Smooth muscle cell (in vitro differentiated cells): ENCODE data around the gene TXNL1. TPM values are rescaled to one million over a fixed set of nuclear protein-coding genes. Genes with fewer than 3 reads are reported as not detected.

Experiments used
- DNase-seq: peaks from one replicate; lab custom pipeline; 2025; ENCODE audit not compliant: unreplicated experiment; lab: John Stamatoyannopoulos, UW
- H2AFZ ChIP-seq: fragments of 200-600 bp; sonication (generic); 2 replicates; pipeline ENCODE4 v1.6.0; 2016; ENCODE audit warnings: antibody characterized with exemption, low read depth, mild to moderate bottlenecking
- H3F3A ChIP-seq: fragments of 200-600 bp; sonication (generic); 2 replicates; pipeline ENCODE4 v1.6.0; 2017; ENCODE audit warnings: antibody characterized with exemption, low read depth
- H3K27ac ChIP-seq: fragments of 200-600 bp; sonication (generic); 2 replicates; pipeline ENCODE4 v1.5.1; 2016; ENCODE audit warnings: low read depth, mild to moderate bottlenecking
- H3K27me3 ChIP-seq: fragments of 200-600 bp; sonication (generic); 2 replicates; pipeline ENCODE4 v1.6.1; 2016; ENCODE audit warnings: low read depth, mild to moderate bottlenecking
- H3K36me3 ChIP-seq: fragments of 200-600 bp; sonication (generic); 2 replicates; pipeline ENCODE4 v1.5.1; 2016; ENCODE audit warnings: low read depth
- H3K4me1 ChIP-seq: fragments of 200-600 bp; sonication (generic); 2 replicates; pipeline ENCODE4 v1.5.1; 2016; ENCODE audit warnings: low read depth
- H3K4me2 ChIP-seq: fragments of 200-600 bp; sonication (generic); 2 replicates; pipeline ENCODE4 v1.6.0; 2016; ENCODE audit warnings: mild to moderate bottlenecking
- H3K4me3 ChIP-seq: fragments of 200-600 bp; sonication (generic); 2 replicates; pipeline ENCODE4 v1.5.1; 2016; ENCODE audit warnings: mild to moderate bottlenecking
- H3K79me2 ChIP-seq: fragments of 200-600 bp; sonication (generic); 2 replicates; pipeline ENCODE4 v1.6.0; 2016; ENCODE audit warnings: low read depth, mild to moderate bottlenecking
- H3K9ac ChIP-seq: fragments of 200-600 bp; sonication (generic); 2 replicates; pipeline ENCODE4 v1.6.0; 2016; ENCODE audit warnings: low read depth
- H3K9me3 ChIP-seq: fragments of 200-600 bp; sonication (generic); replicated peaks from 2 replicates; pipeline ENCODE4 v1.5.1; 2016; ENCODE audit warnings: low read depth
- H4K20me1 ChIP-seq: fragments of 200-600 bp; sonication (generic); 2 replicates; pipeline ENCODE4 v1.6.0; 2016; ENCODE audit warnings: low read depth
- WGBS: methylation state at CpG from one replicate; pipeline ENCODE4 v1.1.7; 2016; ENCODE audit warnings: low lambda C conversion rate; 5-methylcytosine and 5-hydroxymethylcytosine counted together
- polyA plus RNA-seq: library from polyadenylated mRNA; unstranded; fragments of >200 nt; fragmentation: Nextera tagmentation; extraction: Ambion mirVana; gene quantifications from 2 replicates; pipeline ENCODE4 v1.2.1, GENCODE V29; 2016
- total RNA-seq: library from RNA; depleted of rRNA; stranded (reverse); fragments of >200 nt; gene quantifications from 2 replicates; pipeline ENCODE4 v1.2.3, GENCODE V29; 2014
- TF ChIP-seq, protein P1 (sequence below): fragments of 200-600 bp; sonication (generic); IDR thresholded peaks from 2 replicates; pipeline ENCODE4 v1.5.1; 2017; ENCODE audit warnings: borderline replicate concordance, mild to moderate bottlenecking, antibody characterized with exemption; ENCODE audit not compliant: insufficient read depth, poor library complexity, severe bottlenecking

Gene TXNL1
- total and polyA plus RNA-seq, 2 experiments from 2014 or later, result 62.0 to 75.4 TPM

DNA sequence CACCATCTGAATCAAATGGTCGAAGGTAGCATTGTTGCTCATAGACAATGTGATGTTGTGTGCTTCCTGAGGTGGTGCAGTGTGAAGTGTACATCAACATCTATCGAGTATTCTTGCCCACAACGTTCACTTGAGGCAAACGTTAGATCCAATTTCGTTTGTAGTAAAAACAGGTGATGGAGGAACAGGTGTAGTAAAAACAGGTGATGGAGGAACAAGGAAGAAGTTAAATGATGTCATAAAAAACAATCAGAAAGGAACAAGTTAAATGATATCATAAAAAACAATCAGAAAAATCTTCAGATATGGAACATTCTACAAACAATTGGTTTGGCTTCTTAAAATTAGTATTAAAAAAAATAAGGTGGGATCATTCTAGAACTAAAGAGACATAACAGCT, 24.1 kb upstream of the TXNL1 start:
- H3K4me1 ChIP-seq, result no peaks in the 10 kb centered on the region
- TF ChIP-seq, protein P1, sequence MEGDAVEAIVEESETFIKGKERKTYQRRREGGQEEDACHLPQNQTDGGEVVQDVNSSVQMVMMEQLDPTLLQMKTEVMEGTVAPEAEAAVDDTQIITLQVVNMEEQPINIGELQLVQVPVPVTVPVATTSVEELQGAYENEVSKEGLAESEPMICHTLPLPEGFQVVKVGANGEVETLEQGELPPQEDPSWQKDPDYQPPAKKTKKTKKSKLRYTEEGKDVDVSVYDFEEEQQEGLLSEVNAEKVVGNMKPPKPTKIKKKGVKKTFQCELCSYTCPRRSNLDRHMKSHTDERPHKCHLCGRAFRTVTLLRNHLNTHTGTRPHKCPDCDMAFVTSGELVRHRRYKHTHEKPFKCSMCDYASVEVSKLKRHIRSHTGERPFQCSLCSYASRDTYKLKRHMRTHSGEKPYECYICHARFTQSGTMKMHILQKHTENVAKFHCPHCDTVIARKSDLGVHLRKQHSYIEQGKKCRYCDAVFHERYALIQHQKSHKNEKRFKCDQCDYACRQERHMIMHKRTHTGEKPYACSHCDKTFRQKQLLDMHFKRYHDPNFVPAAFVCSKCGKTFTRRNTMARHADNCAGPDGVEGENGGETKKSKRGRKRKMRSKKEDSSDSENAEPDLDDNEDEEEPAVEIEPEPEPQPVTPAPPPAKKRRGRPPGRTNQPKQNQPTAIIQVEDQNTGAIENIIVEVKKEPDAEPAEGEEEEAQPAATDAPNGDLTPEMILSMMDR, result no peak
- DNase-seq, result no peak
- no peaks in the 10 kb centered on the region for H3K9me3 ChIP-seq
- H2AFZ ChIP-seq, result no peak overlapping the region
- no peak overlapping the region for H3K9ac ChIP-seq
- H3F3A ChIP-seq, result no peaks in the 10 kb centered on the region
- H4K20me1 ChIP-seq, result peaks cover 19% of the 10 kb centered on the region
- H3K4me2 ChIP-seq, result no peak overlapping the region
- no peak overlapping the region for H3K4me3 ChIP-seq
- peaks cover 12% of the 10 kb centered on the region for H3K79me2 ChIP-seq
- no peak overlapping the region for H3K27ac ChIP-seq
- WGBS, result 93% methylated on average over 5 of the region's 5 CpGs
- H3K27me3 ChIP-seq, result no peaks in the 10 kb centered on the region
- no peaks in the 10 kb centered on the region for H3K36me3 ChIP-seq

DNA sequence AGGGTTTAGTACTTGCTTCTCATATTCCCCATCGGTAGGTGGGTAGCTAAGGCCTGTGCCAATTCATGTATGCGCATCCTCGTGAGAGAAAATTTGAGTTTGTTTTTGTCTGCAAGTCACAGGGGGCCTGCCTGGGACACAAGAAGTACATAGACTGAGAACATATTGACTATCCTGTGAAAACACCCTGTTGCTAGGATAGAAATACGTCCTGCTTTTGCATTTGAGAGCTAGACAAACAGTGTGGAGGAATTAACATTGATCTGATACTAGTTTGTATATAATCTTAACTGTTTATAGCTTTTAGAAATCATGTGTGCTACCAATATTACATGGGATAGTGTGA, 23.6 kb upstream of the TXNL1 start:
- DNase-seq, result no peak
- Histone ChIP-seq H3K4me2 (no peak overlapping the region), H3K9me3 (no peaks in the 10 kb centered on the region), H3K27me3 (no peaks in the 10 kb centered on the region), H2AFZ (no peak overlapping the region), H3K36me3 (no peaks in the 10 kb centered on the region), H3K9ac (no peak overlapping the region), H3K27ac (no peak overlapping the region), H3K4me1 (no peaks in the 10 kb centered on the region), H3K79me2 (peaks cover 15% of the 10 kb centered on the region), H4K20me1 (peaks cover 19% of the 10 kb centered on the region), H3F3A (no peaks in the 10 kb centered on the region), H3K4me3 (no peak overlapping the region)
- 36% methylated on average over 4 of the region's 4 CpGs for WGBS
- TF ChIP-seq, protein P1, result no peak

DNA sequence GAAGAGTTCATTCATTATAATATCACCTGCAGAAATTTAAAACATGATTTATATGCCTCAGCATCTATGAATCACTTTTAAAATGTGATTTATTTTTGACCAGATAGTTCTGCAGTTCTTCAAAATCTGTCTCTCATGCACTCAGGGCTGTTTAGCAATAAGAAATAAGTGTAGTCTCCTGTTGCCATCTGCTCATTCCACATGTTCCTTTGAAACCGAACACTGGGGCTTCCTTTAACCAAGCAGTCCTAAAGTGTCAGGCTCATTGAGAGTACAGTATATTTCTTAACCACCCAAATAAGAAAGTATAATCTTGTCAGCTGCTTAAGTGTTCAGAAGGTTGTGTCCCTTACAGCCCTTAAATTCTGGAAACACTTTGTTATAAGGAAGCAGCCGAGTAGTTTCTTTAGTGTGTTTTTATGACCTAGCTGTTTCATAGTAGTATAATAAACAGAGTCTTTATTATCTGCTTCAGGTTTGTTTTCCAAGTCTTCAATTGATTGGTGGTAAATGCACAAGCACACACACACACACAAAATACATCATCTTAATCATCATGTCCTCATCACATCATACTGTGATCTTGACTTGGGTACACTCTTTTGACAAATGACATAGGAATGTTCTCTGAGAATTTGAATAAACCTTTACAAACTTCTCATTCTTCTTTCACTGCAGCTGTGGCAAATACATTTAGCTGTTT, 23.1 kb upstream of the TXNL1 start:
- no peak overlapping the region for H3K27ac ChIP-seq
- no peak overlapping the region for H3K9ac ChIP-seq
- peaks cover 16% of the 10 kb centered on the region for H3K79me2 ChIP-seq
- H3K36me3 ChIP-seq, result no peaks in the 10 kb centered on the region
- H4K20me1 ChIP-seq, result peaks cover 19% of the 10 kb centered on the region
- DNase-seq, result no peak
- H3K27me3 ChIP-seq, result no peaks in the 10 kb centered on the region
- no peaks in the 10 kb centered on the region for H3K4me1 ChIP-seq
- H3F3A ChIP-seq, result no peaks in the 10 kb centered on the region
- TF ChIP-seq, protein P1, result no peak
- WGBS, result 45% methylated on average over 2 of the region's 2 CpGs
- no peaks in the 10 kb centered on the region for H3K9me3 ChIP-seq
- H3K4me3 ChIP-seq, result no peak overlapping the region
- no peak overlapping the region for H2AFZ ChIP-seq
- no peak overlapping the region for H3K4me2 ChIP-seq

DNA sequence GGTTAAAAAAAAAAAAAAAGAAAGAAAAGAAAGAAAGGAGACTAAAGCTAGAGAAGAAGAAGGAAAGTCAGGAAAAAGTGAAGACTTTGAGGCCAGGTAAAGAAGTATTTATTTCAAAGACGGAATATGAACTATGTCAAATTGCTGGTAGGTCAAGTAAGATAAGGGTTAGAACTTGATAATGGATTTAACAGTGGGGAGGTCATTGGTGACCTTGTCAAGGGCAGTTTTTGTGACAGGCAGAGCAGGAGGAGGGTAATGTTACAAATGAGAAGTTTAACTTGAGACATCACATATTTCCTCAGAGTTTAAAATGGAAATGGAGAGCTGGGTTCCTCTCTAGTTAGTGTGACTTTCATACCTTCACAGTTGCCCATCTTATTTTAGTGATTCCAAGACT, 22.3 kb upstream of the TXNL1 start:
- WGBS, result 96% methylated on average over 1 of the region's 1 CpG
- TF ChIP-seq, protein P1, result no peak
- H3K4me3 ChIP-seq, result no peak overlapping the region
- H3K9ac ChIP-seq, result no peak overlapping the region
- H3K36me3 ChIP-seq, result no peaks in the 10 kb centered on the region
- peaks cover 17% of the 10 kb centered on the region for H3K79me2 ChIP-seq
- H4K20me1 ChIP-seq, result peaks cover 17% of the 10 kb centered on the region
- H2AFZ ChIP-seq, result no peak overlapping the region
- no peaks in the 10 kb centered on the region for H3K4me1 ChIP-seq
- H3K27me3 ChIP-seq, result no peaks in the 10 kb centered on the region
- DNase-seq, result no peak
- no peaks in the 10 kb centered on the region for H3F3A ChIP-seq
- H3K27ac ChIP-seq, result no peak overlapping the region
- H3K4me2 ChIP-seq, result no peak overlapping the region
- no peaks in the 10 kb centered on the region for H3K9me3 ChIP-seq
